Measurements from ENCODE around the gene SEMA6B.
A peak's percentile ranks its signal among the peaks of the same experiment; 100 is the strongest.
"Not testable (repeated sequence)": the region's sequence is repeated elsewhere in the genome, so short reads cannot be mapped to it uniquely, and the experiment has no call there.

The SEMA6B gene, protein sequence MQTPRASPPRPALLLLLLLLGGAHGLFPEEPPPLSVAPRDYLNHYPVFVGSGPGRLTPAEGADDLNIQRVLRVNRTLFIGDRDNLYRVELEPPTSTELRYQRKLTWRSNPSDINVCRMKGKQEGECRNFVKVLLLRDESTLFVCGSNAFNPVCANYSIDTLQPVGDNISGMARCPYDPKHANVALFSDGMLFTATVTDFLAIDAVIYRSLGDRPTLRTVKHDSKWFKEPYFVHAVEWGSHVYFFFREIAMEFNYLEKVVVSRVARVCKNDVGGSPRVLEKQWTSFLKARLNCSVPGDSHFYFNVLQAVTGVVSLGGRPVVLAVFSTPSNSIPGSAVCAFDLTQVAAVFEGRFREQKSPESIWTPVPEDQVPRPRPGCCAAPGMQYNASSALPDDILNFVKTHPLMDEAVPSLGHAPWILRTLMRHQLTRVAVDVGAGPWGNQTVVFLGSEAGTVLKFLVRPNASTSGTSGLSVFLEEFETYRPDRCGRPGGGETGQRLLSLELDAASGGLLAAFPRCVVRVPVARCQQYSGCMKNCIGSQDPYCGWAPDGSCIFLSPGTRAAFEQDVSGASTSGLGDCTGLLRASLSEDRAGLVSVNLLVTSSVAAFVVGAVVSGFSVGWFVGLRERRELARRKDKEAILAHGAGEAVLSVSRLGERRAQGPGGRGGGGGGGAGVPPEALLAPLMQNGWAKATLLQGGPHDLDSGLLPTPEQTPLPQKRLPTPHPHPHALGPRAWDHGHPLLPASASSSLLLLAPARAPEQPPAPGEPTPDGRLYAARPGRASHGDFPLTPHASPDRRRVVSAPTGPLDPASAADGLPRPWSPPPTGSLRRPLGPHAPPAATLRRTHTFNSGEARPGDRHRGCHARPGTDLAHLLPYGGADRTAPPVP

DNA sequence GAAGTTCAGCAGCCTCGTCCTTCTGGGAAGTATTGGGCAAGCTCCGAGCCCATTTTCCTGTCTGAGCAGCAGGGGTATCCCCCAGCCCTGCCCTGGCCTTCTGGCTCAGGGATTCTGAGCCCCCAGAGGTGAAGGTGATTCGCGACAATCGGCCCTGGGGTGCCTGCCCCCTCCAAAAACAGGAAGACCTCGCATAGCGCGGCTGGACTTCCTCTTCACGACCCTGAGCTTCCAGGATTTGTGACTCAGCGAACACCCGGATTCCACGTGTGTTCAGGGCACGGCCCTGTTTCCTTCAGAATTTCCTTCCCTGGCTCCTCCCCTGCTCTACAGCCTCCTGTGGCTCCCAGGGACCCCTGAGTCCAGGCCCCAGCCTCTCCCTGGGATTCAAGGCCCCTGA lies at the start of gene SEMA6B:
Gene SEMA6B (minus strand): TSS at position 116 of the 400 bp plus-strand sequence. CDS start 1,227 bp downstream, outside the sequence.
- DNase-seq (ENCODE audit: low read depth in 2 of 2) = no peak

DNA sequence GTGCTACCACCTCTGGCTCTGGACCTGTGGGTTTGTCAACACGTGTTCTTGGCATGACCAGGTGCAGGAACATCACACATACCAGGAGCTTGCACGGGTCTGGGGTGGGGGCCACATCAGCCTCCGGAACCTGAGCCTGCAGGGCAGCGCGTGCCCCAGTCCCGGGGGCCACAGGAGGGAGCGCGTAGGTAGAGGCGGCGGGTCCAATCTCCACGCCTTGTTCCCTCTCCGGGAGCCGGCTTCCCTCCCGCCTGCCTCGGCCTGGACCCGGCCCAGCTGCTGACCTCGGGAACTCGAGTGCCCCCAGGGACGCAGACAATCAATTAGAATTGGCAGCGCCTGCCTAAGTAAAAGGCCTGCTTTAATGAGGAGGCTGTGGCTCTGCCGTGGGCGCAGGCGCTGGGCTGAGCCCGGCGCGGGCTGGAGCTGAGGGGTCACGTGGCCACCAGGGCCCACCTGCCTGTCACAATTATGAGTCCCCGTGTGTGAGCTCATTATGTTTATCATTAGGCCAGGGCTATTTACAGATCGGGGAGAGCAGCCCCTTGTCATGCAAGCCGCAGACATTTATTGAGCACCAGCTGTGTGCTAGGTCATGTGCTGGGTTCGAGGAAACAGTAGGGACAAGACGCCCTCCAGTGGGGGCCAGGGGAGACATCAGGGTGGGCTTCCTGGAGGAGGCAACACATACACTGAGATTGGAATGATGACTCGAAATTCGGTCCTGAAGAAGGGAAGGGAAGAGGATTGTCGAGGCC lies 47.6 kb upstream of the SEMA6B start:
- DNase-seq (ENCODE audit: low read depth in 2 of 2) = no peak

DNA sequence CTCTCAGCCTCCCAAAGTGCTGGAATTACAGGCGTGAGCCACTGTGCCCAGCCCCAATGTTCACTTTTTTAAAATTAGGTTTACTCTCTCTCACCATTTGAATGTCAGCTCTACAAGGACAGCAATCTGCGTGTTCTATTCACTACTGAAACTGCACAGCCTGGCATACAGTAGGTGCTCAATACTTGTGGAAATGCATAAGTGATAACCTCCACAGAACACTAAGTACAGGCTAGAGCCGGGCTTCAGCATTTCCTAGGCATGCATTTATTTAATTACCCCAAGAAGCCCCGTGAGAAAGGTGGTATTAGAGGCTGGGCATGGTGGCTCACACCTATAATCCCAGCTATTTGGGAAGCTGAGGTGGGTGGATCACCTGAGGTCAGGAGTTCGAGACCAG lies 46.7 kb upstream of the SEMA6B start:
- no peak for DNase-seq (ENCODE audit: low read depth in 2 of 2)

DNA sequence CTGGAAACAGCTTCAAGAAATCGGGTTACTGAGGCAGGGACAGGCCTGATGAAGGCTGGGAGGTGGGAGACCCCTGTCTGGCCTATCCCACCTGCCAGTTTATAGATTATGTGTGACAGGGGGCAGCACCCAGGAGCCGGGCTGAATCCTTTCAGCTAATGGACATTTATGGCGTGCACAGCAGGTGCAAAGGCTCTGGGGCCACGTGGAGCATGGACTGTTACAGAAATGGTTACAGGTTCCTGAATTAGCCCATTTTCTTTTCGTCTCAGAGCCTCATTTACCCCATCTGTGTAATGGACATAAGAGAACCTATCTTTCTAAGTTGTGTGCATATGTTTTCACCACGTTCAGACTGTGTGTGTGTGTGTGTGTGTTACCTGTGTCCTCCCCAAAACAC lies 45.4 kb upstream of the SEMA6B start:
- no peak for DNase-seq (ENCODE audit: low read depth in 2 of 2)

DNA sequence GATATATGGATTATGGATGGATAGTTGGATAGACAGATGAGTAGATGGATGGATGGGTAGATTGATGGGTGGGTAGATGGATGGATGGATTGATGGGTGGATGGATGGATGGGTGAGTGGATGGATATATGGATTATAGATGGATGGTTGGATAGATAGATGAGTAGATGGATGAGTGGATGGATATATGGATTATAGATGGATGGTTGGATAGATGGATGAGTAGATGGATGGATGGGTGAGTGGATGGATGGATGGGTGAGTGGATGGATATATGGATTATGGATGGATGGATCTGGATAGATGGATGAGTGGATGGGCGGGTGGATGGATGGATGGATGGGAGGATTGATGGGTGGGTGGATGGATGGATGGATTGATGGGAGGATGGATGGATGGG lies 43.4 kb upstream of the SEMA6B start:
- DNase-seq (ENCODE audit: low read depth in 2 of 2) = no peak

DNA sequence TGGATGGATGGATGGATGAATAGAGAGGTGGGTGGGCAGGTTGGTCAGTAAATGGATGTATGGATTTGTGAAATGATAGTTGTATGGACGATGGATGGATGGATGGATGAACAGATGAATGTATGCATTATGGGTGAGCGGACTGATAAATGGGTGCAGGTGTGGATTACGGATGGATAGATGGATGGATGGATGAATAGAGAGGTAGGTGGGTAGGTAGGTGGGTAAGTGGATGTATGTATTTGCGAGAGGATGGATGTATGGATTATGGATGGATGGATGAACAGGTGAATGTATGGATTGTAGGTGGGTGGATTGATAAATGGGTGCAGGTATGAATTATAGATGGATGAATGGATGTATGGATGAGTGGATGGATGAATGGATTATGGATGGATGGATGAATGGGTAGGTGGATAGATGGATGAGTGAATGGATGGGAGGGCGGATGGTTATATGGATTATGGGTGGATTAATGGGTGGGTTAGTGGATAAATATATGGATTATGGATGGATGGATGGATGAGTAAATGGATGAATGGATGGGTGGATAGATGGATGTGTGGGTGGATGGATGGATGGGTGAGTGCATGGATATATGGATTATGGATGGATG lies 42.8 kb upstream of the SEMA6B start:
- no peak for DNase-seq (ENCODE audit: low read depth in 2 of 2)

DNA sequence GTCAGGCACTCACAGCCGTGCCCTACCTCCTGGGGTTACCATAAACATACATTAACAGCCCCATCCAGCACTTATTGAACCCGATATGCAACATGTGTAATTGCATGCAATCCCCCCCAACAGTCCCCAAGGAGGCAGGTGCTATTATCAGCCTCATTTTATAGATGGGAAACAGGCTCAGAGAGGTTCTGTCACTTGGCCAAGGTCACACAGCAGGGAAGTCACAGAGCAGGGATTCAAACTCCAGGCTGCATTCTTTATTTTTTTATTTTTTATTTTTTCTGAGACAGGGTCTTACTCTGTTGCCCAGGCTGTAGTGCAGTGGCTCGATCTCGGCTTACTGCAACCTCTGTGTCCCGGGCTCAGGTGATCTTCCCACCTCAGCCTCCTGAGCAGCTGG lies 41.4 kb upstream of the SEMA6B start:
- DNase-seq (ENCODE audit: low read depth in 2 of 2) = no peak

DNA sequence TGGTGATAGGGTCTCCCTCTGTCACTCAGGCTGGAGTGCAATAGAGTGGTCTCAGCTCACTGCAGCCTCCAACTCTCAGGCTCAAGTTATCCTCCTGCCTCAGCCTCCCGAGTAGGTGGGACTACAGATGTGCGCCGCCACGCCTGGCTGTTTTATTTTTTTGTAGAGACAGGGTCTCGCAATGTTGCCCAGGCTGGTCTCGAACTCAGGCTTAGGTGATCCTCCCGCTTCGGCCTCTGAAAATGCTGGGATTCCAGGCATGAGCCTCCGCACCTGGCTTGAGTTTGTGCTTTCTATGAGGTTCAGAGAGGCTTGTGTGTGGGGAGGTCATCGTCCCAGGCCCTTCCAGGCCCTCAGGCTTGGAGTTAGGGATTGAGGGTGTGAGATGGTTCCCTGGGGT lies 40.6 kb upstream of the SEMA6B start:
- DNase-seq (ENCODE audit: low read depth in 2 of 2) = no peak

DNA sequence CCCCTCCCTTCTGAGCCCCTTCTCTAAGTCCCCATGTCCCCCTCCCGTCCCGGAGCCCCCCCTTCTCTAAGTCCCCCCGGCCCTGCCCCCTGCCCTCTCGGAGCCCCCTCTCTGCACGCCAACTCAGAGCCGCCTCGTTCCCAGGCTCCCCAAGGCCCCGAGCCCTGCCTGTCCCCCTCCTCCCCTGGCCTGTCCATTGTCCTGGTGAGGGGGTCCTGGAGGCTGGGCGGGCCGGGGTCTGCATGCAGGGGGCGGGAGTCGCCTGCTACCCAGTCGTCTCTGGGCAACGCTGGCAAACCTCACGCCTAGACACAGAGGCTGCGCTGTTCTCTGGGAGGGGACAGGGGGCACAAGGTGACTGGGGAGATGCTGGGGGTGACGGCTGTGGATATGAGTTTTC lies 39.2 kb upstream of the SEMA6B start:
- DNase-seq (ENCODE audit: low read depth in 2 of 2) = no peak

DNA sequence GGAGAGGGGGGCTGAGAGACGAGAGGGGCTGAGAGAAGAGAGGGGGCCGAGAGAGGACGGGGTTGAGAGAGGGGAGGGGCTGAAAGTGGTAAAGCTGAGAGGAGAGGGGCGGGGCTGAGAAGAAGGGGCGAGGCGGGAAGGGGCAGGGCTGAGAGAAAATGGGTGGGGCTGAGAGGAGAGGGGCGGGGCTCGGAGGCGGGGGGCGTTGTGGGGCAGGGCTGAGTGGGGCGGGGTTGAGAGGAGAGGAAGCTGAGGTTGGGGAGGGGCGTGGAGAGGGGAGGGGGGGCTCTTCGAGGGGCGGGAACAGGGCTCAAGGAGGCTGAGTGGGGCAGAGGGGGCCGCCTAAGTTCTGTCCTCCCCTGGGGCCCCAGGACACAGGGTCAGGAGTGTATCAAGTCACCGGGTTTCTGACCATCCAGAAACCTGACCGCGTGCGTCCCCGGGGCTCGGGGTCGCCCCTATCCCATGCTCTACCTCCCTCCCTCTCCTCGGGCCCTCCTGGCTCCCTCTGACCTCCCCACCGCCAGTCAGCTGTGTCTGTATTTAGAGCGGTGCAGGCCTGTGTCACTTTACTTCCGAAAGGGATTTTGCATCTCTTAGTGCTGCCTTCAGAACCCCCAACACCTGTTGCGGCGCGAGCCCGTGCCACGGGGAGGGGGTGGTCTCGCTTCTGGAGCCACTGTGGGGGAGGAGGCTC lies 38.6 kb upstream of the SEMA6B start:
- peak in 1 of 2 donors; percentile 4 for DNase-seq (ENCODE audit: low read depth in 2 of 2)

DNA sequence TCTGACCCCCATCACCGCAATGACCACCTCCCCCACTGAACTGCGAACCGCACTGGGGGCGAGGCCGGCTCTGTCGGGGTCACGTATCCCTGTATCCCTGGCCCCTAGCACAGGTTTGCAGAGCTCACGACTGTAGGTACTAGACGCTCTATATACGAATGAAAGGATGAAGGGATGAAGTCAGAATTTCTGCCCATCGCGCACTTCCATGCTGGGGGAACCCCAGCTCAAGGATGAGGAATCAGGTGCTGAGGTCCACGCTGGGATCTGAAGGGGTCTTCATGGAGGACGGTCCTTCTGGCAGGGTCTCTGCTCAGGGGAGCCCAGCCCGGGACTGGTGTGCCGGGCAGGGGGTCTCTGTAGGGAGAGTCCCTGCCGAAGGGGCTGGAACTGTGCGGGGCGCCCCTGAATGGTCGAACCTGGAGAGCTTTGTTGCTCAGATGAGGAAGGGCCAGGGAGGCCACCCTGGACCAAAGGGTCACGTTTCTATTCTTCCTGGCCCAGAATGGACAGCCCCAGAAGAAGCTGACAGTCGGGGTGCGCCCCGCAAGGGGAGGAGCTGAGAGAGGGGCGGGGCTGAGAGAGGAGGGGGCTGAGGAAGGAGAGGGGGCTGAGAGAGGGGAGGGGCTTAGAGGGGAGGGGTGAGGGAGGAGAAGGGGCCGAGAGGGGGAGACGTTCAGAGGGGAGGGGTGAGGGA lies 37.9 kb upstream of the SEMA6B start:
- peak in 1 of 2 donors; percentile 15 for DNase-seq (ENCODE audit: low read depth in 2 of 2)

DNA sequence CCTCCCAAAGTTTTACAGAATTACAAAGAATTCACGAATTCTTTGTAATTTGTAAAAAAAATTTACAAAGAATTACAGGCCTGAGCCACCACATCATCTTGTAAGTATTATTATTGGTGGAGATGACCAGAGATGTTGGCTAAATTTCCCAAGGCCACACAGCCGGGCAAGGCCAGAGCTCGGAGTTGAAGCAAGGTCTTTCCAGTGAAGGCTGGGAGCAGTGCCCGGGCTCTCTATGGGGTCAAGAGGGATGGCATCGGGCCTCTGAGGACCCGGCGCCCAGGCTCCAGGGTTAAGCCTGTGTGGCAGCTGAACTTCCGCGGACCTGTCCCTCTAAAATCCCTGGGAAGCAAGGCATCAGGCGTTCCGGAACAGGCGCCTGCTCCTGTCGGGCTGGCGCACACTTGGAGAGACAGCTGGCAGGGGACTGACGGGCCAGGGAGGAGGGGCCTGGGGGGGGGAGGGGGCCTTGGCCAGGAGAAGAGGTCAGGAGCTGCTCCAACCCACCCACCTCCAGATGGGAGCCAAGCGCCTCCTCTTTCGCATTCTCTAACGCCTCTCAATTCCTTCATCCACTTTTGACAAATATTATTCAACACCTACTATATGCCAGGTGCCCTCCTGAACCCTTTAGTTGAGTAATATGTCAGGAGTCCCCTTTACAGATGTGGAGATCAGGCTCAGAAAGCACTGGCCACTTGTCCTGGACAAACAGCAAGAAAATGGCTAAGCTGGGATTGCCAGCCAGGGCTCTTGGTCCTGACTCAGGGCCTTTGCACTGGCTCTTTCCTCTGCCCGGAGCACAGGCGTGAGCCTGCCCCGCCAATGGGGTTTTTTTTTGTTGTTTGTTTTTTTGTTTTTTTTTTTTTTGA lies 36.8 kb upstream of the SEMA6B start:
- no peak for DNase-seq (ENCODE audit: low read depth in 2 of 2)

DNA sequence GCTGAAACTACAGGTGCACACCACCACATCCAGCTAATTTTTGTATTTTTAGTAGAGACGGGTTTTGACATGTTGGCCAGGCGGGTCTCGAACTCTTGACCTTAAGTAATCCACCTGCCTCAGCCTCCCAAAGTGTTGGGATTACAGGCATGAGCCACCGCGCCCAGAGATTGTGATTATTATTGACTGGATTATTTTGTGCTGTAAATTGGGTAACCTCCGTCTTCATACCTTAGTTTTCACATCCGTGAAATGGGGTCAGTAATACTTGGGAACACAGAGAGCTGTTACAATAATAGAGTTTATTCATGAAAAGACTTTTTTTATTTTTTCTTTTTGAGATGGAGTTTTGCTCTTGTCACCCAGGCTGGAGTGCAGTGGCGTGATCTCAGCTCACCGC lies 35.7 kb upstream of the SEMA6B start:
- DNase-seq (ENCODE audit: low read depth in 2 of 2) = not testable (repeated sequence)

DNA sequence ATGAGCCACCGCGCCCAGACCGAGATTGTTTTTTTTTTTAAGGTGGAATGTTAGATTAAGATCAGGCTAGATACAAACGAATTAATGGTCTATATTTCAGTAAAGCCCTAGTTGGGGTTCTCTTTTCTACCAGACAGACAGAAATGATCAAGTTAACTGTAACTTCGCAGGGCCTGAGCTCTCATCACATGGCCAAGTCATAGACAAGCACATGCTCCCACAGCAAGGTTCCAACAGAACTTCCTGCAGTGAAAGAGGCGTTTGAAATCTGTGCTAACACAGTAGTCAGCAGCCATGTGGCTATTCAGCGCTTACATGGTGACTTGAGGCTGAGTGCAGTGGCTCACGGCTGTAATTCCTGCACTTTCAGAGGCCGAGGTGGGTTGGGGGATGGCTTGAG lies 34.7 kb upstream of the SEMA6B start:
- no peak for DNase-seq (ENCODE audit: low read depth in 2 of 2)

DNA sequence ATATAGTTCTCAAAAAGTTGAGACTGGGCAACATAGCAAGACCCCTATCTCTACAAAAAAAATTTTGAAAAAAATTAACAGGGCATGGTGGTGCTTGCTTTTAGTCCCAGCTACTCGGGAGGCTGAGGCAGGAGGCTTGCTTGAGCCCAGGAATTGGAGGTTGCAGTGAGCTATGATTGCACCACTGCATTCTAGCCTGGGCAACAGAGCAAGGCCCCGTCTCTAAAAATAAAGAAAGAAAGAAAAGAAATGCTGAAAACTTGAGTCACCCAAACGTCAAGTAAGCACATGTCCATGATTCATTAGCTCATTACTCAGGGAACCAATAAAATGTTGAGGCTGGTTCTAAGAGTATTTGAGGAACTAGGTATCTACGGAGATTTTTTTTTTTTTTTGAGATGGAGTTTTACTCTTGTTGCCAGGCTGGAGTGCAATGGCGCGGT lies 33.9 kb upstream of the SEMA6B start:
- DNase-seq (ENCODE audit: low read depth in 2 of 2) = no peak

DNA sequence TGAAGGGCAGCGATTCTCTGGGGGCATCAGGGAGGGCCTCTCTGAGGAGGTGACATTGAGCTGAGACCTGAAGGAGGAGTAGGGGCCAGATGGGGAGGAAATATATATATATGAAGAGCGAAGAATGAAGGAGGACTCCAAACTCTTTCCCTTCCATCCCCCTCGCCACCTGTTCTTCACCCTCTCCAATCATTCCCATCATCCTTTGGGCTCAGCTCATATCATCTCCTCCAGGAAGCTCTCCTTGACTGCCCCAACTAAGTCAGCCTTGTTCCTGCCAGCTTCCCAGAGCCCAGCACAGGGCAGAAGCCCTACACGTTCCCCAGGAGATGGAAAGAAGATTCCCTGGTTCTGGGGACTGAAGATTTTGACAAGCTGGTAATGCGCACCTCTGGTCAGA lies 33.0 kb upstream of the SEMA6B start:
- DNase-seq (ENCODE audit: low read depth in 2 of 2) = no peak

DNA sequence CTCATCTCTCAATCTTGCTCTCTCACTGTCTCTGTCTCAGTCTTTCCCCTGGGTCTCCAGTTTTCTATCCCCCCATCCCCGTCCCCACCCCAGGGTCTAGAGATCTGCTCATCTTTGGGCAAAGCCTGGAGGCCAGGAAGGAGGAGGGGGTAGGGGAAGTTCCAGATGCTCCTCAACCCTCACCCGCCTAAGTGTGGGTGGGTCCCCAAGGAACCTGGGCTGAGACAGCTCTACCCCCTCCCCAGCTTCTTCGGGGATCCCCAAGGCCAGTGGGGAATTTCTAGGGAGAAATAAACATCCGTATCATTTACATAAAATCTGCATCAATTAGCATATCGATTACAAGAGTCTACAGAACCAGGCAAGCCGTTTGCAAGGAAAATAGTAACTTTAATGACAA lies 31.8 kb upstream of the SEMA6B start:
- no peak for DNase-seq (ENCODE audit: low read depth in 2 of 2)

DNA sequence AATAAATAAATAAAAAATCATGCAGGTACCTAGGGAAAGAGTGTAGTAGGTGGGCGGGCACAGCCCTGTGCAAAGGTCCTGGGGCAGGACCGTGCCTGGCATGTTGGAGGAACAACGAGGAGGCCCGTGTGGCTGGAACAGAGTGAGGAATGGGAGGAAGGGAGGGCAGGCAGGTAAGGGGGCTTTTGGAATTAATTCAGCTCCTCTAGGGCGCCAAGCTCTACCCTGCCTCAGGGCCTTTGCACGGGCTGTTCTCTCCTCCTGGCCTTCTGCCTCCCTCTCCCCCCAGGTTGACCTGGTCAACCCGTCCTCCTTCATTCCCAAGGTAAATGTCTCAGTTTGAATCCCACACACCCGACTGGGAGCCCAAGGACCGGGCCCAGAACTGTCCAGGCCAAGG lies 31.1 kb upstream of the SEMA6B start:
- no peak for DNase-seq (ENCODE audit: low read depth in 2 of 2)

All from stimulated activated CD8-positive, alpha-beta memory T cell treated with anti-CD3 and anti-CD28 coated beads, Interleukin-2, amount 100 ng/mL, for 1 hour (primary cell).